Measurements from ENCODE around the gene S100A7A.
A peak's percentile ranks its signal among the peaks of the same experiment; 100 is the strongest.
"Not testable (repeated sequence)": the region's sequence is repeated elsewhere in the genome, so short reads cannot be mapped to it uniquely, and the experiment has no call there.

The S100A7A gene

GRCh38 chr1:153395776-153396175 lies 20.5 kb upstream of the S100A7A start:
- DNase-seq: no peak

DNA sequence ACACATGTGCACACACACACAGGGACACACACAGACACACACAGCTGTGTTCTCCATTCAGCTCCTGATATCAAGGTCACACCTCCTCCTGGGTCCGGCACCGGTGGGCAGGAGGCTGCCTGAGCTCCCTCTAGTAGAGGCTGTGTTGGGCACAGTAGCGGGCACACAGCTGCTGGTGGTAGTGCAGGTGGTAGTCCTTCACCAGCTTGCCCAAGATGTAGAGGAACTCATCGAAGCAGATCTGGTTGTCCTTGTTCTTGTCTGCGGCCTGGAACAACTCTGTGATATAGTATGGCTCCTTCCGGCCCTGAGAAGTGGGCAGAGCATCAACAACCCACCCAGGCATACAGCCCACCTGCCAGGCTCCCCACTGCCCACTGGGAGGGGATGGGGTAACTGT lies 19.9 kb upstream of the S100A7A start:
- no peak for DNase-seq

DNA sequence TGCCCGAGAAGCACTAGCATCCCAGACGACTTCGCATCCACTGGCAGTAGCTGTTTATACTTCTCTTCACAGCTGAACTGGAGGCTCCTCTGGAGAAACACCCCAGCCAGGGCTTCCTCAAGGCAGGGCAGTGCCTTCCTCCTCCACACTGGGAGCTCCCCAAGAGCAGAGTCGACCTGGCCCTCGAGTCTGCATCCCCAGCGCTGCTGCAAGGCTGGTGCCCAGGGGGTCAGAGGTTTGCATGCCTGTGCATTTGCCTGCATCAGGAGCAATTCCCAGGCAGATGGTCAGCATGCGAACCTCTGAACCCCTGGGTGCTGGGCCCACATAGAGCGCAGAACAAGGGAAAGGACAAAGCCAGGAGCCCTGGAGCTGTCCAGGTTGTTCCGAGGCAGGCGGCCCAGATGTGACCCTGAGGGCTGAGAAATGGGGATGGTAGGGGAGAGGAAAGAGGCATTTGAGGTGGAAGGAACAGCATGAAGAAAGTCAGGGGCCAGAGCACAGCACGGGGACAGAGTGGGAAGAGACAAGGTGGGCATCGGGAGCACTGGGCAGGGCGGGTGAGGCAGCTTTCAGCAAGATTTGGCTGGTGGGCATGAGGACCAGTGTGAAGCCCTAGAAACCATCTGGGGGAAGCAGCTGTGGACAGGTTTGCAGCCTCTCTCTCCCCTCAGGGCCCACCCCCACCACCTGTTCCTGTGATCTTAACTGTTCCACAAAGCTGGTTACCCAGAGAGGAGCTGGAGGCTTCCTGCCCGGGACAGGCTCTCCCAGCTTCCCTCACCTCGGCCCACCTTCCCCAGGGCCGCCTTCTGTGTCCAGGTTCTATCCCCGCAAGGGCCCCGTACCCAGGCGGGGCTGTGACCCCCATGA lies 19.0 kb upstream of the S100A7A start:
- no peak for DNase-seq

DNA sequence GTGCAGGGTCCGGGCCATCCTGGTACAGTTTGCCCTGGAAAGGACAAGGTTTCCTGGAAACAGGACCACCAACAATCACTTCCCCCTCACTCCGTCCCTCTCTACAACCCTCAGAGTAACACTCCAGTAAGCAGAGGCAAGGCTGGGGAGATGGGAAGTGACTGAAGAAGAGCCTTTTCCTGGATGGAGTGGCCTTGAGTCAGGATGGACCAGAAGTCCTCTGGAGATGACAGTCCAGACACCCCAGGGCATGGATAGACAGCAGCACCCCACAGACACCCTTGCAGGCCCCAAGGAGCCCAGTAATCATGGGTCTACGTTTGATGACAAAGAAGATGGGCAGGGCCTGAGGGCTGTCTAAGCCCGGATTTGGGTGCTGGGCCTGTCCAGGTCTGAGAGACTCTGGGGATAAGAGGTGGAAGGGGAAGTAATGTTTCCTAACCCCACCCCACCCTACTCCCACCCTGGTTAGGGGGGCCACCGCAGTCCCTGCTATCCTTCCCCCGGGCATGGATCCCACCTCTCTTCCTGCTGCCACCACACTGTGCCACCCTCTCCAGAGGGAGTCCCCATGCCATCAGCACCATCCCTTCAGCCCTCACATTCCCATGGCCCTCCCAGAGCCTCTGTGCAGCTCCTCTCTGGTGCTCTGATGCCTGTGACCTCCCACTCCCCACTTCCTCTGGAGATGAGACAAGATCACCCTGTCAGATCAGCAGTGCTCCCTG lies 18.2 kb upstream of the S100A7A start:
- no peak for DNase-seq

DNA sequence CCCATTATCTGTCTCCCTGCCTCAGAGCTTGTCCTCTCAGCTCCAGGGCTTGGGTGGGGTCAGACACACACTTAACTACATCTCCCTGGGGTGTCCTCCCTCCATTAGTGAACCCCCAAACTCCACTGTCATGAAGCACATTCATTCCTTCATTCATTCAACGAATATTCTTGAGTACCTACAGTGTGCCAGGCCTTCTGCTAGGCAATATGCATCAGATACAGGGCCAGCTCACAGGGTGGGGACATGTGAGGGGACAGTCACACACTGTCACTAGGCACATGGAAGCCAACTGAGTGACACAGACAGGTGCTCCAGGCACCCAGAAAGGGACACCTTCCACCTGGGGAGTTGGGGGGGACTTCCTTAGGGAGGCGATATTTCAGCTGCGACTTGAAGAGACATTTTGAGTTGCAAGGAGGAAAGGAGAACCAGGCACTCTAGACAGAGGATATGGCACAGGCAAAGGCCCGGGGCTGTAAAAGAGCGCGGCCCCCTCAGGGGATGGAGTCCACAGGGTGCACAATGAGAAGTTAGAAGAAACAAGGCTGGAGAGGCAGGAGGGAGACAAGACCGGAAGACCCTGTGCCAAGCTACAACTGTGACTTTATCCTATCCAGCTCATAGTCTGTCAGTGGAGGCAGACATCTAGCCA lies 16.8 kb upstream of the S100A7A start:
- no peak for DNase-seq

- peak; percentile 53 for DNase-seq
Measured at GRCh38 chr1:153400244-153400643, 16.1 kb upstream of the S100A7A start.

- no peak for DNase-seq
Measured at GRCh38 chr1:153401461-153401860, 14.9 kb upstream of the S100A7A start.

- DNase-seq: no peak
Measured at GRCh38 chr1:153402226-153402625, 14.1 kb upstream of the S100A7A start.

DNA sequence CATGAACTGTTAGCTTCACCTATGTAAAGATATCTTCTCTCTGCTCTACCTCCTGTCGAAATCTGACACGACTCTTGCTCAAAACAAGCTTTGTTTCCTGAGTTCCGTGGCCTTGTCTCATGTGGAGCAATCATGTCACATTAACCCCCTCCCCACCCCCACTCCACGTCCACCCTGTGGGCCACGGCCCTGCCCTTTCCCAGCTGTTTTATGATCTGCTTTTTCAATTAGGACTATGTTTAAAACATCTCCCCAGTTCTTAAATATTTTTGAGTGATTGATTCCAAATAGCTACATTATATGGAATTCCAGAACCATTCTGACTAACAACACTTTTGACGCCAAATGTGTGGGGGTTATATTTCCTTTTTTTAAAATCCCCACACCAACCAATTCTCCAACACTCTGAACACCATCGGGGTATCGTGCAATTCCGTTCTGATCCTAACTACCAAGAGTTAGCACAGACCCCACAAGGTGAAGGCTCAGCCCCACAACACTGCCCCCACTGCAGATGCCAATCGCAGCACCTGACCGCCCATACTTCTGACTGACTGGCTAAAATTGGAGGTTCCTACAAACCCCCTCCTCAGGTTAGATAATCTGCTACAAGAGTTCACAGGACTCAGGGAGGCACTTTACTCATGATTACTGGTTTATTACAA lies 12.8 kb upstream of the S100A7A start:
- no peak for DNase-seq

- DNase-seq: no peak
Measured at GRCh38 chr1:153404086-153404635, 12.2 kb upstream of the S100A7A start.

DNA sequence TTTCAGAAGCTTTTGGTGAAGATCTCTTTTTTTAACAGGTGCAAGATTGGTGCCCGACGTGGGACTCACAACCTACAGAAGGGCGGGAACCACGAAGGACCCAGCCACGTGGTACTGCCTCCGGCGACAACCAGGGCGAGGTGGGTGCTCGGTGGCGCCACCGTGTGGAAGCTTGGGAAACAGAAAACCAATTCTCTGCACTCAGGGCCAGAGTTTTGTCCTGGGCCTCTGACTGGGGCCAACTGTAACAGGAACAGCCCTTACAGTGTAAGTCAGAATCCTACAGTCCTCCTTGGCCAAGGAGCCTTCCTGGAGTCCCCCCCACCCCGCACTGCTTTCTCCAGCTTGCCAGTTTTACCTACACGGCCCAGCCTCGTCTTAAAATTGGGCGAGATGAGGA lies 11.6 kb upstream of the S100A7A start:
- no peak for DNase-seq

DNA sequence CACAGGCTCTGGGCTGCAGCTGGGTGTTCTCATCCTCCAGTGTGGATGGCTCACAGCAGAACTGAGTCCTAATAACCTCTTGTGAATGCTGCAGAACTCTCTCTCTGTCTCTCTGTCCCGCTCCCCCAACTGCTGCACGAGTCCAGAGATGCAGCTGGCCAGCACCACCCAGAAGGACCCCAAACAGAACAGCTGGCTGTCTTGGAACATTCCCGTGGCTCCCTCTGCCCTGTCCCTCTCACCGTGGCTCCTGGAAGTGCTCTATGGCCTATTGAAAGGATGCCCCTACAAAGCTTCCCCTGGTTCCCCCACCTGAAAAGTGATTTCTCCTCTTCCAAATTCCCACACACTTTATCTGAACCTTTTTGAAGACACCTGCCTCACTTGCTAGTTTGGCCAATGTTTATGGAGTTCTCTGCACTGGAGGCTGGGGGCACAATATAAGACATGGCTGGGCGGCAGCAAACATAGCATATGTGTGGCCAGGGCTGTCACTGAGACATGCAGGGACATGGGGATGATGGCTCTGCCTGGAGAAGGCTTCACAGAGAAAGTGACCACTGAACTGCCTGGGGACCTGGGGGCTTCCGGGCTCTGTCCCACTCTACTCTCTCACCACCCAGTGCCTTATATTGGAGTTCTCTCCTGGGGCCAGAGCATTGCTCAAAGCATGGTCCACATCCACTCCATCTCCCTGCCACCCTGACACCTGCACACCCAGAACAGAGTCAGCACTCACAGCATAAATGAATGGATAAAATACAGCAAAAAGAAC lies 10.3 kb upstream of the S100A7A start:
- DNase-seq: not testable (repeated sequence)

DNA sequence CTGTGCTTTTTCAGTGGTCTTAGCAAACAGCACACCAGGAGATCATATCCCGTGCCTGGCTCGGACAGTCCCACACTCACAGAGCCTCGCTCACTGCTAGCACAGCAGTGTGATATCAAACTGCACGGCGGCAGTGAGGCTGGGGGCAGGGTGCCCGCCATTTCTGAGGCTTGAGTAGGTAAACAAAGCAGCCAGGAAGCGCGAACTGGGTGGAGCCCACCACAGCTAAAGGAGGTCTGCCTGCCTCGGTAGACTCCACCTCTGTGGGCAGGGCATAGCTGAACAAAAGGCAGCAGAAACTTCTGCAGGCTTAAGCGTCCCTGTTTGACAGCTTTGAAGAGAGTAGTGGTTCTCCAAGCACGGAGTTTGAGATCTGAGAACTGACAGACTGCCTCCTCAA lies 9.0 kb upstream of the S100A7A start:
- DNase-seq: not testable (repeated sequence)

DNA sequence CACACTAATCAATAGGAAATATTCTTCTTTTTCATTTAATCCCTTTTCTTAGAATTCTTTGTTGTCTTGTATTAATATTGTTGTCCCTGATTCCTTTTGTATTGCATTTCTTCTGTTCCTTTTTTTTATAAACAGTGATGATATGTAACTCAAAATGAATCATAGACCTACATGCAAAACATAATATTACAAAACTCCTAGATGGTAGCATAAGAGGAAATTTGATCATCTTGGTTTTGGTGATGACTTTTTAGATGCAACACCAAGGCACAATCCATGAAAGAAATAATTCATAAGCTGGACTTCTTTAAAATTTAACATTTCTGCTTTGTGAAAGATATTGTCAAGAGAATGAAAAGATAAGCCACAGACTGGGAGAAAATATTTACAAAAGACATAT lies 2.4 kb upstream of the S100A7A start:
- not testable (repeated sequence) for DNase-seq

DNA sequence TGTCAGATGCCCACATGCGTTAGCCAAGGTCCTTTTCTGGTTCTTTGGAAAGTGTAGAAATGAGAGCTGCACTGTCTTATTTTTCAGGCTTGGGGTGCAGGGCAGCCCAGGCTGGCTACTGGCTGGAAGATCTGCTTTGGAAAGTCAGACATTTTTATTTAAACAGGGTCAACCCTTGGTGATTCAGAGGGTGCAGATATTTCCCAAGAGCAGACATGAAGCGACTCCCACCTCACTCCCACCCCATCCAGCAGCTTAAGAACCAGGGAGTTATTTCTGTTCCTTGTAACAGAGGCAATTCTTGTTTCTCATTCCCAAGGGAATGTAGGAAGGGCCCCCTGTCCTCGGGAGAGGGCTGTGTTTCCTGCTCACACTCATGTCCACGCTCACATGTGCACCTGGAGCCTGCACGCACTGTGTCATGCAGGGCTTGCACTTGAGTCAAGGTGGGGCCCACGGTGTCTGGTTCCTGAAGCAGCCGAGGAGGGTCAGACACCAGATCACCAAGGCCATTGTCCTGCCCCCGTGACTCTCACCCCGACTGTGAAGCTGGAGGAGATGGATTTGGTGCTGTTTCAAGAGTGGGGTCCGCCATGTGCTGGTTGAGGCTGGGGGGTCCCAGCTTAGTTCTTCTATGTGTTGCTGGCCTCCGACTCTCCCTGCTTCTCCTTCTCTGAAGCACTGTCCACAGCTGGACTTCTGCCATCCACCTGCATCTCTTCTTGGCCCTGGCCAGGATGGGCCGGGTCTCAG lies 992 bp downstream of the S100A7A start:
- no peak for DNase-seq

- DNase-seq: not testable (repeated sequence)
Measured at GRCh38 chr1:153418758-153419435, 2.6 kb downstream of the S100A7A start.

DNA sequence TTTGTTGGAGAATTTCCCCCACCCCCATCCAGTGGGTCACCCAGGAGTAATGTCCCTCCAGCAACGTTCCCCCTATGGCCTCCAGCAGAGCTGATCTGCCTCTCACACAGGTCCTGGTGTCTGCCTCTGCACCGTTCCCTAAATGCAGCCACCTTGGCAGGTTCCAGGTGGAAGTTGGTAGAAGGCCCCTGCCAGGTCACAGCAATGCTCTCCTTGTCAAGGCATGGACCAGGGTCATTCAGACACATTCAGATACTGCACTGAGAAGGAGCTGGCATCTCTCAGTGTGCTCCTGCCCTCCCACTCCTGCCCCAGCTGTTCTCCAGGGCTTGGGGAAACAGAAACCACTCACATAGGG lies 3.1 kb downstream of the S100A7A start:
- not testable (repeated sequence) for DNase-seq

DNA sequence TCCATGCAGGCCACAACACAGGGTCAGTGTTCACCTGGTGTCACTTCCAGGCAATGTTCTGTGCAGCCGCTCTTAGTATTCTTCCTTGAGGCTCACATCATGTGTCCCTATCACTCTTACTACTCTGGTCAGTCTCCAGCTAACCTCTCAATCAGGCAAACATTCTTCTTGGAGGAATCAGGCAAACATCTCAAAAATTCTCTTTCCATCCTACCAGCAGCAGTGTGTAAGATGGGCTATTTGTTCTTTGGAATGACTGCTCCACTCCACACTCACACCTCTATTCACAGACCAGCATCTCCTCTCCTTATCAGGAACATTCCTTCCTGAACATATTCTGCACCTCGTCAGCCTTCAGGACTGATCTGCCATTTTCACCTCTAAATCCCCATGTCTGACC lies 4.0 kb downstream of the S100A7A start:
- no peak for DNase-seq

DNA sequence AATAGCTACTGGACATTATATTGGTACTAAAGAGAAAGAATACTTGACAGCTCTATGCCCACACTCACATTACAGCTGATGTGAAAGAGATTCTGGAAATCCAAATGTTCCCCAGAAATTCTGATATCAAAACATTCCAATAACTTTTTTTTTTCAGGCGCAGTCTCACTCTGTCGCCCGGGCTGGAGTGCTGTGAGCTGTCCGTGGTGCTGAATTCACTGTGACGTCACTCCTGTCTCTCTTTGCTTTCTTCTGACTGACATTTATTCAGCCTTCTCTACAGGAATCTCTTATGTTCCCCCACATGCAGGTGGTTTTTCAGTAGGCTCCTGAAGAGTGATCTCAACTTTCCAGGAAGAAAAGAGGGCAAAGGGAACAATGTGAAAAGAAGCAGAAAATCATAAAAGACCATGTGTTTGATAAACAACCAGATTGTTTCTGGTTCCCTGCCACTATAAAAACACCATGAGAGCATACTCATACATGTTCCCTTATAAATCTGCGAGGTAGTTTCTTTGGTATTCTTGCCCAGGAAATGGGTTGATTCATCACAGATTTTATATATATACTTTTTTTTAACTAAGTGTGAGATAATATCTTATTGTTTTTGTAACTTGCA lies 6.2 kb downstream of the S100A7A start:
- DNase-seq: no peak

DNA sequence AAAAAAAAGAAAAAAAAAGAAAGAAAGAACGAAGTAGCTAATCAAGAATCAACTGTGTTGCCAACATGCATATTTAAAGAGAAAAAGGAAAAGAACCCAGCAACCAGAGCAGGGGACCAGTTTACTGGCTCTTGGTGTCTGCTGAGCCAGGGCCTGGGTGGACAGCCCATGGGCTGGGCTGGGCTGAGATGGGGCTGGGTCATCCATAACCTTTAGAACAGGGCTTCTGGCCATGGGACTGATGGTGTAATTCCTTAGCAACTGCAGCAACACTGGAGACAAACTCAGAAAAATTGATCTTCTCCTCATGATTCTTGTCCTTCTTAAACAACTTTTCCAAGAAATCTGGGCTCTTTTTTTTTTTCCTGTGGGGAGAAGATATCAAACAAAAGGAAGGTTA lies 10.5 kb downstream of the S100A7A start:
- DNase-seq: no peak
